HEK293 (cell line): ENCODE data around the gene VEPH1.
"Not testable (repeated sequence)": the region's sequence is repeated elsewhere in the genome, so short reads cannot be mapped to it uniquely, and the experiment has no call there.

Experiments
- FEZF1 ChIP-seq: fragments of 450-650 bp; formaldehyde crosslinking; IDR thresholded peaks from 2 replicates; pipeline ENCODE4 v1.5.1; 2016; ENCODE audit warnings: missing biosample characterization, missing genetic modification characterization
- TSHZ1 ChIP-seq: fragments of 450-650 bp; formaldehyde crosslinking; IDR thresholded peaks from 2 replicates; pipeline ENCODE4 v1.5.1; 2016; ENCODE audit warnings: missing biosample characterization, missing genetic modification characterization, borderline replicate concordance
- YY1 ChIP-seq: fragments of 450-650 bp; formaldehyde crosslinking; IDR thresholded peaks from 2 replicates; pipeline ENCODE4 v1.5.1; 2018; ENCODE audit warnings: missing biosample characterization, missing genetic modification characterization
- ZNF140 ChIP-seq: fragments of 450-650 bp; formaldehyde crosslinking; IDR thresholded peaks from 2 replicates; pipeline ENCODE4 v1.5.1; 2016; ENCODE audit warnings: missing biosample characterization, missing genetic modification characterization
- ZNF184 ChIP-seq: fragments of 450-650 bp; IDR thresholded peaks from 2 replicates; pipeline ENCODE4 v1.5.1; 2018; ENCODE audit warnings: missing biosample characterization, mild to moderate bottlenecking, missing genetic modification characterization
- ZNF274 ChIP-seq, 2 experiments: fragments of 200-500 bp in 1 of 2; fragments of 450-650 bp in 1 of 2; sonication (Bioruptor generic) in 1 of 2; formaldehyde crosslinking in 1 of 2; IDR thresholded peaks; 2 replicates each; pipeline versions ENCODE4 v1.5.1 to v1.6.1; 2014 to 2016; ENCODE audit warnings: borderline replicate concordance in 1 of 2, inconsistent platforms in 1 of 2, low read length in 1 of 2, missing biosample characterization in 1 of 2, missing genetic modification characterization in 1 of 2
- ZNF341 ChIP-seq: fragments of 450-650 bp; formaldehyde crosslinking; IDR thresholded peaks from 2 replicates; pipeline ENCODE4; 2016; ENCODE audit warnings: low read depth, missing biosample characterization, missing genetic modification characterization
- ZNF670 ChIP-seq: fragments of 450-650 bp; formaldehyde crosslinking; IDR thresholded peaks from 2 replicates; pipeline ENCODE4 v1.5.1; 2016; ENCODE audit warnings: missing biosample characterization, missing genetic modification characterization, low read depth
- ZNF785 ChIP-seq: fragments of 450-650 bp; formaldehyde crosslinking; IDR thresholded peaks from 2 replicates; pipeline ENCODE4 v1.5.1; 2016; ENCODE audit warnings: missing biosample characterization, missing genetic modification characterization
- ZSCAN30 ChIP-seq: fragments of 450-650 bp; IDR thresholded peaks from 2 replicates; pipeline ENCODE4 v1.5.1; 2018; ENCODE audit warnings: missing biosample characterization, mild to moderate bottlenecking, missing genetic modification characterization, moderate library complexity
- TF ChIP-seq, protein P1 (sequence below): fragments of 450-650 bp; formaldehyde crosslinking; IDR thresholded peaks from 2 replicates; pipeline ENCODE4 v1.5.1; 2016; ENCODE audit warnings: missing biosample characterization, missing genetic modification characterization
- TF ChIP-seq, protein P2 (sequence below): fragments of 450-650 bp; formaldehyde crosslinking; IDR thresholded peaks from 2 replicates; pipeline ENCODE4 v1.5.1; 2017; ENCODE audit warnings: missing biosample characterization, mild to moderate bottlenecking, missing genetic modification characterization, moderate library complexity
- TF ChIP-seq, protein P3 (sequence below): fragments of 450-650 bp; formaldehyde crosslinking; IDR thresholded peaks from 2 replicates; pipeline ENCODE4 v1.5.1; 2016; ENCODE audit warnings: missing biosample characterization, missing genetic modification characterization

GRCh38 chr3:157350651-157351050, 152.6 kb downstream of the VEPH1 start:
- not testable (repeated sequence) for TF ChIP-seq ZNF274 (IDR thresholded peaks at IDR 0.05; ENCODE audit: low read length); ZNF274 (tag by site-specific recombination; IDR thresholded peaks at IDR 0.05; ENCODE audit: borderline replicate concordance); FEZF1; ZNF184 (tag by site-specific recombination); ZNF670; ZNF140 (tag by site-specific recombination); TSHZ1 (tag by site-specific recombination); ZNF785; ZSCAN30 (tag by site-specific recombination); ZNF341 (tag by site-specific recombination); YY1 (tag by site-specific recombination)
- TF ChIP-seq, protein P1, sequence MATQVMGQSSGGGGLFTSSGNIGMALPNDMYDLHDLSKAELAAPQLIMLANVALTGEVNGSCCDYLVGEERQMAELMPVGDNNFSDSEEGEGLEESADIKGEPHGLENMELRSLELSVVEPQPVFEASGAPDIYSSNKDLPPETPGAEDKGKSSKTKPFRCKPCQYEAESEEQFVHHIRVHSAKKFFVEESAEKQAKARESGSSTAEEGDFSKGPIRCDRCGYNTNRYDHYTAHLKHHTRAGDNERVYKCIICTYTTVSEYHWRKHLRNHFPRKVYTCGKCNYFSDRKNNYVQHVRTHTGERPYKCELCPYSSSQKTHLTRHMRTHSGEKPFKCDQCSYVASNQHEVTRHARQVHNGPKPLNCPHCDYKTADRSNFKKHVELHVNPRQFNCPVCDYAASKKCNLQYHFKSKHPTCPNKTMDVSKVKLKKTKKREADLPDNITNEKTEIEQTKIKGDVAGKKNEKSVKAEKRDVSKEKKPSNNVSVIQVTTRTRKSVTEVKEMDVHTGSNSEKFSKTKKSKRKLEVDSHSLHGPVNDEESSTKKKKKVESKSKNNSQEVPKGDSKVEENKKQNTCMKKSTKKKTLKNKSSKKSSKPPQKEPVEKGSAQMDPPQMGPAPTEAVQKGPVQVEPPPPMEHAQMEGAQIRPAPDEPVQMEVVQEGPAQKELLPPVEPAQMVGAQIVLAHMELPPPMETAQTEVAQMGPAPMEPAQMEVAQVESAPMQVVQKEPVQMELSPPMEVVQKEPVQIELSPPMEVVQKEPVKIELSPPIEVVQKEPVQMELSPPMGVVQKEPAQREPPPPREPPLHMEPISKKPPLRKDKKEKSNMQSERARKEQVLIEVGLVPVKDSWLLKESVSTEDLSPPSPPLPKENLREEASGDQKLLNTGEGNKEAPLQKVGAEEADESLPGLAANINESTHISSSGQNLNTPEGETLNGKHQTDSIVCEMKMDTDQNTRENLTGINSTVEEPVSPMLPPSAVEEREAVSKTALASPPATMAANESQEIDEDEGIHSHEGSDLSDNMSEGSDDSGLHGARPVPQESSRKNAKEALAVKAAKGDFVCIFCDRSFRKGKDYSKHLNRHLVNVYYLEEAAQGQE: not testable (repeated sequence)
- TF ChIP-seq, protein P2, sequence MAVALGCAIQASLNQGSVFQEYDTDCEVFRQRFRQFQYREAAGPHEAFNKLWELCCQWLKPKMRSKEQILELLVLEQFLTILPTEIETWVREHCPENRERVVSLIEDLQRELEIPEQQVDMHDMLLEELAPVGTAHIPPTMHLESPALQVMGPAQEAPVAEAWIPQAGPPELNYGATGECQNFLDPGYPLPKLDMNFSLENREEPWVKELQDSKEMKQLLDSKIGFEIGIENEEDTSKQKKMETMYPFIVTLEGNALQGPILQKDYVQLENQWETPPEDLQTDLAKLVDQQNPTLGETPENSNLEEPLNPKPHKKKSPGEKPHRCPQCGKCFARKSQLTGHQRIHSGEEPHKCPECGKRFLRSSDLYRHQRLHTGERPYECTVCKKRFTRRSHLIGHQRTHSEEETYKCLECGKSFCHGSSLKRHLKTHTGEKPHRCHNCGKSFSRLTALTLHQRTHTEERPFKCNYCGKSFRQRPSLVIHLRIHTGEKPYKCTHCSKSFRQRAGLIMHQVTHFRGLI (tag by site-specific recombination): not testable (repeated sequence)
- TF ChIP-seq, protein P3, sequence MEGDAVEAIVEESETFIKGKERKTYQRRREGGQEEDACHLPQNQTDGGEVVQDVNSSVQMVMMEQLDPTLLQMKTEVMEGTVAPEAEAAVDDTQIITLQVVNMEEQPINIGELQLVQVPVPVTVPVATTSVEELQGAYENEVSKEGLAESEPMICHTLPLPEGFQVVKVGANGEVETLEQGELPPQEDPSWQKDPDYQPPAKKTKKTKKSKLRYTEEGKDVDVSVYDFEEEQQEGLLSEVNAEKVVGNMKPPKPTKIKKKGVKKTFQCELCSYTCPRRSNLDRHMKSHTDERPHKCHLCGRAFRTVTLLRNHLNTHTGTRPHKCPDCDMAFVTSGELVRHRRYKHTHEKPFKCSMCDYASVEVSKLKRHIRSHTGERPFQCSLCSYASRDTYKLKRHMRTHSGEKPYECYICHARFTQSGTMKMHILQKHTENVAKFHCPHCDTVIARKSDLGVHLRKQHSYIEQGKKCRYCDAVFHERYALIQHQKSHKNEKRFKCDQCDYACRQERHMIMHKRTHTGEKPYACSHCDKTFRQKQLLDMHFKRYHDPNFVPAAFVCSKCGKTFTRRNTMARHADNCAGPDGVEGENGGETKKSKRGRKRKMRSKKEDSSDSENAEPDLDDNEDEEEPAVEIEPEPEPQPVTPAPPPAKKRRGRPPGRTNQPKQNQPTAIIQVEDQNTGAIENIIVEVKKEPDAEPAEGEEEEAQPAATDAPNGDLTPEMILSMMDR (tag by site-specific recombination): not testable (repeated sequence)
